HG03025 (cell line): ENCODE measurements around the gene ID2.

ENCODE experiments used
- ATAC-seq: cut with Tn5 transposase; IDR thresholded peaks from one replicate; pipeline ENCODE4 v1.9.1; 2021; ENCODE audit warnings: mild to moderate bottlenecking, moderate library complexity; ENCODE audit not compliant: unreplicated experiment, low FRiP score

Gene ID2

GRCh38 chr2:8666581-8666980, 15.3 kb upstream of the ID2 start:
- no peak for ATAC-seq

GRCh38 chr2:8667896-8668512, 13.9 kb upstream of the ID2 start:
- no peak for ATAC-seq

GRCh38 chr2:8669157-8669817, 12.6 kb upstream of the ID2 start:
- no peak for ATAC-seq

- ATAC-seq = no peak
Measured at GRCh38 chr2:8670580-8670979, 11.3 kb upstream of the ID2 start.

DNA sequence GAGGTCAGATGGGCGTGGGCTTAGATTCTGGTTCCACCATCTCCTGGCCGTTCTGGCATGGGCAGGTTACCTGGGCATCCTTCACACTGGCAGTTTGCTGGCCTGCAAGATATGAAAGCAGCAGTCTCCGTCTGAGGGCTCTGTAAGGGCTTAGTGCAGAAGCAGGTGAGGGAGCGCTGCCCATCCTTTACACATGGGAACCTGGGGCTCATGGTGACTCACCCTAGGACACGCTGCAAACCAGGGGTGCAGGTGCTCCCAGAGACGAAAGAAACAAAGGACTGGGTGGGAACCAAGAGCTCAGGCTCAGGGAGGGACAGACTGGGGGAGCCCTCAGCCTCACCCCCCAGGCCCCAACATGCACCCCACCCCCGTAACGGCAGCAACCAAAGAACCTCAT, 10.7 kb upstream of the ID2 start:
- no peak for ATAC-seq

DNA sequence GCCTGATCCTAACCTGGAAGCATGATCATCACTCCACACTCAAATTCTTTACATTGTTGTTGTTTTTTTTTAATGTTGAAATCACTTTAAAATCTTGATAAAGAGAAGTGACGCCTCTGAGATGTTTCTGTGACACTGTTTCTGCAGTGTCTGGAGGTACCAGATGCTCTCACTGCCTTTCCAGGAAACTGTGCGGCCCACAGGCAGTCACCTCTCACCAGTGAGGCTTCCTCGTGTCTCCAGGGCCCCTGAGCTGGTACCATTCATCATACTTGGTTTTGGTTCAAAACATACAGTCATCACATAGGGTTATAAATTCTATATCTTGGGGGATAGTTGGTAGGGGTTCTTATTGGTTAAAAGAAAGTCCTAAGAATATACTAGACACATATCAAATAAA, 10.1 kb upstream of the ID2 start:
- no peak for ATAC-seq

DNA sequence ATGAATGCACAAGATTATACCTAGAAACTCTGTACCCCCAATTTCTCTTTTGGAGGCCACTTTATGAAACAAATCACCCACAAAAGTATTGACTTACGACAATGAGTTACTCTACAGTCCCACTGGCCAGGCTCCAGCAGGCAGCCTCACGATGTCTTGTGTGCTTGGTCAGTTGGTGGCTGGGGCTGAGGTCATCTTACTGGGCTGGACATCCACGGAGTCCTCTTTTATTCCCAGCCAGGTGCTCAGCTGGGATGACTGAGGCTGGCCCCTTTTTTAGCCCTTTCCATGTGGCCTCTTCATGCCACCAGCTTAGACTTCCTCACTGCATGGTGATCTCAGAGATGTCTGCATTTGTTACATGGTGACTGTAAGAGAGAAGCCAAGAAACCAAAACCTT, 8.9 kb upstream of the ID2 start:
- ATAC-seq = no peak

DNA sequence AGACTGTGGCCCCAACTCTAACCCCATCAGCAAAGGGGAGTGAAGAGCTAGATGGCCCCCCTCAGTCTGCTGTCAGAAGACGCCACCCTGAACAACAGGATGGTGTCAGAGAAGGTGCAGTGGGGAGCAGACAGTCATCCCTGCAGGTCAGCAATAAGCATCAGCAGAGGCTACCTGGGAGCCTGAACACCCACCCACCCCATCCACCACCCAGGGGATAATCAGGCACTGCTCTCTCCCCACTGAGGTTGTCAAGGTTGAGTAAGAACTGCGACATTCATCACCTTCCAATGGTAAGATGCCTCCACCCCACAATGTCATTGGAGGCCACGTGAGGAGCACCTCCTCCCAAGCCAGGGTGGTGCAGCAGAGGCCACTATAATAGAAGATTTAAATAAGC, 8.5 kb upstream of the ID2 start:
- ATAC-seq = no peak

DNA sequence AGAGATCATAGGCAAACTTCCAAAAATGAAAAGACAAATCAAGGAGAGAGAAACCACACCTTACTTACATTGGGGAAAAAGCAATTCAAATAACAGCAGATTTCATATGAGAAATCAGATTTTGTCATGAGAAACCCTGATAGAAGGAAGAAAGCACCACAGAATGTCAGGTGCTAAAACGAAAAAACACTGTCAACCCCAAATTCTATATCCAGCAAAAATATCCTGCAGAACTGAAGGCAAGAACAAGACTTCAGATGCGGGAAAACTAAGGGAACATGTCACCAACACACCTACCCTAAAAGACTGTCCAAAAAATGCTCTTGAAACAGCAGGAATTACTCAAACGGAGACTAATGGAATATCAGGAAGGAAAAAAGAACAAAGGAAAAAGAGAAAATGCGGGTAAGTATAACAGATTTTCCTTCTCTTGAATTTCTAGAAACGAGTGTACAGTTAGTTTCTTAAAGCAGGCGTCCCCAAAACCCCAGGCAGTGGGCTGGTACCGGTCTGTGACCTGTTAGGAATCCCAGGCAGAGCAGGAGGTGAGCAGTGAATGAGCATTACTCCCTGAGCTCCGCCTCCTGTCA, 7.3 kb upstream of the ID2 start:
- ATAC-seq = no peak

- ATAC-seq = no peak
Measured at GRCh38 chr2:8675543-8675942, 6.3 kb upstream of the ID2 start.

DNA sequence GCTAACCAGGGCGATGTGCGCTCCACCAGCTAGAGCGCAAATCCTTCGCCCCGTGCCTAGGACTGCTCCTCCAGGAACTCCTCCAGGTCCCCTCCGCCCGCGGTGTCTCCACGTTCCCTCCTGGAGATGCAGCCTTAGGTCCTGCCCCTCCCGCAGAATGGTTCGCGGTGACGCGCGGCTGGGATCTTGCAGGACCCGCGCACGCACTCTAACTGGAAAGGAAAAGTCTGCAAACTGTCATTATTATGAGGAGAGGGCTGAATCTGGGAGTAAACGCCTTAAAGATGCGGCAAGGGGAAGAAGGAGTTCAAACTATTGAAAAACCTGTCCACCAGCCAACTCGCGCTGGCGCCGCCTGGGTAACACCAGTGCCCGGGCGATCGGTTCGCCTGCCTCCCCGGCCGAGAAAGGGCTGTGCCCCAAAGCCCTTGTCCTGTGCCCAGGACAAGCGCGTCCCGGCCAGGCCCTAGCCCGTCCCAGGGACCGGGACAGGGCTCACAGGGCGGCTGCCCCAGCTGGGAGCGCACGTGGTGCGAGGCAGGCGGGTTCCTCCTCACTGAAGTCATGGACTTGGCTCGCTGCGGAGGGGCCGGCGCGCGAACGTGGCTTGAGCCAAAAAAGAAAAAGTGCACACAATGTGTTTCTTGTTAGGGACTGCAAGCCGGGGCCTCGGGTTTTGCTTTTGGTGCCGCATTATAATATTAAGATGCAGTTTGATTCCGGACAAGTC, 5.5 kb upstream of the ID2 start:
- no peak for ATAC-seq

DNA sequence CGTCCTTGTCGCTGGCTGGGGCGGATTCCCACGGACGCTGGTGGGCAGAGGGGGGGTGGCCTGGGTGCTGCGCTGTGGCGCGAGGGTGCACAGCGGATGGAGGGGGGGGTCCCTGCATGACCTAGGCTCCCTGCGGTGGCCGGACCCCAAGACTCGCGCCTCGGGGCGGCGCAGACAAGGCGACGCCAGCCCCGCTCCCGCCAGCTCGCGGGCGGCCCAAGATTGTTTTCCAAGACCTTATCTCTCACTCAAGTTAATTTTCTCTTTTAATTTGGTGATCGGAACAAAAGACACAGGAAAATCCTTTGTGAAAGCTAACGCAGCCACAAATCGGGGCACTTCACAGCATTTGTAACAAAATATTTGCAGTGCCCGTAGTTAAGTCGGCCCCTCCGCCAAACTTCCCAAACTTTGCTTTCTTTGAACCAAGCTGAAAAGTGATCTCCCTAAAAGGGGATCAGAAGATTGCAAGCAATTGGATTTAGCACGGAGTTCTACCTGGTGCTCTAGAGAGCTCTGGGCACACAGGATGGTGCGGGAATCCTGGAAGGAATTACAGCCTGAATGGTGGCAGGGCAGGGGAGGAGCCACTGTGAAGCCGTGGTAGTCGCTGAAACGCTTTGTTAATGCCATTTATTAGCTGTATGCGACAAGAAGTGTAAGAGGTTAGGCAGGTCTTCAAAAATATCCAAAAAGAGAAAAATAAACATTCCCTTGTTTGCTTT, 4.8 kb upstream of the ID2 start:
- ATAC-seq = no peak

- ATAC-seq = no peak
Measured at GRCh38 chr2:8677646-8678592, 3.9 kb upstream of the ID2 start.

DNA sequence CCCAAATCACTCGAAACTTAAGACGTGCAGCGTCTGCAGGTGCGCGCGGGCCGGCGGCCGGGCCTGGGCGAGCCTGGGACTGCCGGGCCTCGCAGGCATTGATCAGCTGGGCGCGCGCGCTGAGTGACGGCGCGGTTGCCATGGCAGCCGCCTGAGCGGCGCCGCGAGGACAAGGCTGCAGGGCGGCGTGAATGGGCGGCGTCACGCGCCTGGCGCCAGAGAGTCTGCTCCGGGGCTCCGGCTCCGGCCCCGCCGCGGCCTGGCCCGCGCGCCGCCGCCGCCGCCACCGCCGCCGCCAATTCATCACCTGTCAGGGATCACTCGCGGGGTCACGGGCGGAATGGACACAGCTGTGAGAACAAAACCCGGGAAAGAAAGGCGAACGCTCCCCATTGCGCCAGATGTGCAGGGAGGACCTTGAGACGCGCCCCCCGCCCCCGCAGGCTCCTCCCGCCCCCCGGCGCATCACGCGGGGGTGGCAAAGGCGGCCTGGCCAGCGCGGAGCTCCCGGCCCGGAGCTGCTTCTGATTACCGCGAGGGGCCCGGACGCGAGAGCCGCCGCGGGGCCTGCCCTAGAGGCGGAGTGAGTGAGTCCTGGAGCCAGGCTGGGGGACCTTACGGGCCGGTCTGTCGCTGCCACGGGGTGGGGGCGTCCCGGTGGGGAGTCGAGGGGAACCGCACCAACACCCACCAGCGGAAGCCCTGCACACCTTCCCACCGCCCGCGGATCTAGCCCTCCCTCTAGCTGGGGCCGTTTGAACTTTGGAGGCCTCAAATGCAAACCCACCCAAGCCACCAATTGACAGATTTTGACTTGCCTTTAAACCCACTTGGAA, 2.9 kb upstream of the ID2 start:
- peak; percentile 57 for ATAC-seq

DNA sequence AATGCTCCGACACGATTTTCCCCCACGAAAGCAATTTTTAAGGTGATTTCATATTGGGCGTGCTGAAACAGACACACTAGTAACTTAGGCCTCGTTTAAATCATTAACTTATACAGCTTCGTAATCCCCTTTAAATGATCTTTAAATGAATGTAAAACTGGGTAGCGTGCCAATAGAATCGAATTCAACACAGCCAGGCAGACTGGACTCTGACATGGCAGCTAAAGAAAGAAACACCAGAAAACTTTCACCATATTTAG, 2.4 kb upstream of the ID2 start:
- no peak for ATAC-seq

DNA sequence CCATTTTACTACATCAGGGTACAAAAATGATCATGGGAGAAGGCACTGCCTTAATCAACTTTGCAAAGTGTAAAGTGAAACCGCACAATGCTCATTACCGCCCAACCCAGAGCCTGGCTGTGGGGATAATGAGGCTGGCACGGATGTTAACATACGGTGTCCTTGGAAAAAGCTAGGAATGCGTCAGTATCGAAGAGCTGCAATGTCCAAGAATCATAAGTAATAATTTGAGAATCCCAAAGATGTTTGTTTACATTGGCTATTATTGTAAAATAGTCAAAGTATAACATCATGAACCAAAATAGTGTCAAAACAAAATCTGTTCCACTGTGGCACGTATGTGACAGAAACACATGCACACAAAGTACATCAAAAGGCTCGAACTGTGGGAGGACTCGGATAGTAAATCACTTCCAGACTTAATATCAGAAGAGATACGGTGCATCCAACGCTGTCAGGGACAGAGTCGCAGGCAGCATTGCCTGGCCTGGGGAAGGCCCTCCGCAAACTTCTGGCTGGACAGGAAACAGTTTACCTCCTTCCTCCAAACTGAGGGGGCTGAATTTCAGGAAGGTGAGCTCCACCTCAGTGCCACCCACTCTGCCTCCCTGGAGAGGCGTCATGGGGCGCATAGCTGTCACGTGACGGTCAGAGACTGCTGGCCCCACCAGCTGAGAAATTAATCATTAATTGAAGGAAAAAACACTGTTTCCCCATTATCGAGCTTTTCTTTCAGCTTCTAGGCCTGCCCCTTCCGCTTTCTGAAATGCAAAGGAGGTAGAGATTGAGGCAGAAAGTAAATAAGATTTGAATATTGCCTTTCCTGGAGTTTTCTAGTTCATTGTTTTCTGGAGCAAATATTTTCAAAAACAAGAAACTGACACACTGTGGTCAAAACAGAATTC, 1.8 kb upstream of the ID2 start:
- ATAC-seq = no peak

- ATAC-seq = no peak
Measured at GRCh38 chr2:8680822-8681760, 765 bp upstream of the ID2 start.
